CD4-positive, alpha-beta T cell treated with Interleukin-15 for 4 hours (primary cell): ENCODE data around the gene LYRM9.
"Not testable (repeated sequence)": the region's sequence is repeated elsewhere in the genome, so short reads cannot be mapped to it uniquely, and the experiment has no call there.

Experiments
- DNase-seq: peaks from one replicate; pipeline ENCODE4 v3.0.0-alpha.2; 2020; ENCODE audit warnings: low spot score

LYRM9 gene

GRCh38 chr17:27892866-27893769 is at the start of gene LYRM9:
LYRM9 (minus strand) TSS chr17:27893365; CDS start chr17:27882694, 10,671 bp downstream.
- peak; percentile 92 for DNase-seq

GRCh38 chr17:27940503-27941428 is 47.6 kb upstream of the LYRM9 start:
- DNase-seq: no peak

- no peak for DNase-seq
Observed at GRCh38 chr17:27939474-27940465, 46.6 kb upstream of the LYRM9 start.

GRCh38 chr17:27938864-27939263 is 45.7 kb upstream of the LYRM9 start:
- no peak for DNase-seq

- DNase-seq: no peak
Observed at GRCh38 chr17:27938241-27938640, 45.1 kb upstream of the LYRM9 start.

GRCh38 chr17:27937025-27937546 is 43.9 kb upstream of the LYRM9 start:
- no peak for DNase-seq

GRCh38 chr17:27930000-27930399 is 36.8 kb upstream of the LYRM9 start:
- DNase-seq: no peak

- DNase-seq: no peak
Observed at GRCh38 chr17:27928587-27928986, 35.4 kb upstream of the LYRM9 start.

- no peak for DNase-seq
Observed at GRCh38 chr17:27927781-27928180, 34.6 kb upstream of the LYRM9 start.

GRCh38 chr17:27921599-27921998 is 28.4 kb upstream of the LYRM9 start:
- no peak for DNase-seq

GRCh38 chr17:27921077-27921476 is 27.9 kb upstream of the LYRM9 start:
- DNase-seq: no peak

- DNase-seq: no peak
Observed at GRCh38 chr17:27920569-27920968, 27.4 kb upstream of the LYRM9 start.

- no peak for DNase-seq
Observed at GRCh38 chr17:27919079-27919478, 25.9 kb upstream of the LYRM9 start.

- no peak for DNase-seq
Observed at GRCh38 chr17:27918498-27918897, 25.3 kb upstream of the LYRM9 start.

GRCh38 chr17:27917000-27917399 is 23.8 kb upstream of the LYRM9 start:
- DNase-seq: no peak

- DNase-seq: no peak
Observed at GRCh38 chr17:27915709-27916108, 22.5 kb upstream of the LYRM9 start.

GRCh38 chr17:27914382-27914781 is 21.2 kb upstream of the LYRM9 start:
- no peak for DNase-seq

- DNase-seq: no peak
Observed at GRCh38 chr17:27912964-27913363, 19.8 kb upstream of the LYRM9 start.

- not testable (repeated sequence) for DNase-seq
Observed at GRCh38 chr17:27912299-27912698, 19.1 kb upstream of the LYRM9 start.

- no peak for DNase-seq
Observed at GRCh38 chr17:27907976-27908558, 14.9 kb upstream of the LYRM9 start.

GRCh38 chr17:27906623-27907022 is 13.5 kb upstream of the LYRM9 start:
- DNase-seq: no peak
